ENCODE measurements around the gene SPRYD7. TPM values are rescaled to one million over a fixed set of nuclear protein-coding genes. Genes with fewer than 3 reads are reported as not detected.

The SPRYD7 gene
- total RNA-seq, 3 donors from 2014 or later (not counting 1 experiment from before 2014, with no cell fraction given), result 3.0 to 6.2 (median 4.4) TPM

GRCh38 chr13:49935171-49936074 lies 717 bp downstream of the SPRYD7 start:
- TF ChIP-seq CTCF (IDR thresholded peaks at IDR 0.05), result no peak
- peaks cover 14% of the 10 kb centered on the region for H3K4me1 ChIP-seq (ENCODE audit: control insufficient read depth, insufficient read depth, low read length)
- H3K36me3 ChIP-seq (ENCODE audit: control insufficient read depth, insufficient read depth, low read length), result peaks cover 1% of the 10 kb centered on the region
- WGBS (ENCODE audit: insufficient coverage), result under 1% methylated on average over 28 of the region's 32 CpGs
- H3K4me3 ChIP-seq (ENCODE audit: low read length), result peak overlapping the region; percentile 64
- H3K27me3 ChIP-seq (ENCODE audit: control insufficient read depth, insufficient read depth, low read length), result no peaks in the 10 kb centered on the region
- peak overlapping the region; percentile 46 for H3K27ac ChIP-seq (ENCODE audit: low read length)
- intact Hi-C loops (cut with micrococcal nuclease), result loop anchor here (1.0 to 5.0 kb wide), 7 partner anchors 62 to 1867 kb away; partner anchors contain the start of genes DHRS12, INTS6, KPNA3 and TRIM13
- H3K9me3 Mint-ChIP-seq, result no peaks in the 10 kb centered on the region
- DNase-seq (peak in 1 of 2 donors; percentile 56), ATAC-seq (peak; percentile 3 to 7 (median 6))
- H3K27me3 Mint-ChIP-seq (ENCODE audit: low read depth in 2 of 2), result no peaks in the 10 kb centered on the region
- H3K9me3 ChIP-seq (ENCODE audit: control insufficient read depth, insufficient read depth, low read length), result no peaks in the 10 kb centered on the region
- peak overlapping the region; percentile 93 for H3K4me3 Mint-ChIP-seq
- H3K27ac Mint-ChIP-seq, result peak overlapping the region; percentile 79 to 91
- H3K4me1 Mint-ChIP-seq, result peaks cover 17 to 20% of the 10 kb centered on the region in 2 donors
- no peaks in the 10 kb centered on the region for H3K36me3 Mint-ChIP-seq

GRCh38 chr13:49933511-49933910 lies 2.6 kb downstream of the SPRYD7 start:
- H3K4me3 Mint-ChIP-seq, result no peak overlapping the region
- H3K9me3 ChIP-seq (ENCODE audit: control insufficient read depth, insufficient read depth, low read length), result no peaks in the 10 kb centered on the region
- H3K27me3 ChIP-seq (ENCODE audit: control insufficient read depth, insufficient read depth, low read length), result no peaks in the 10 kb centered on the region
- peaks cover 14% of the 10 kb centered on the region for H3K4me1 ChIP-seq (ENCODE audit: control insufficient read depth, insufficient read depth, low read length)
- H3K36me3 ChIP-seq (ENCODE audit: control insufficient read depth, insufficient read depth, low read length), result peaks cover 1% of the 10 kb centered on the region
- H3K27ac ChIP-seq (ENCODE audit: low read length), result no peak overlapping the region
- H3K4me3 ChIP-seq (ENCODE audit: low read length), result no peak overlapping the region
- H3K27ac Mint-ChIP-seq, result no peak overlapping the region
- TF ChIP-seq CTCF (IDR thresholded peaks at IDR 0.05), result no peak
- ATAC-seq (no peak), DNase-seq (no peak)
- H3K27me3 Mint-ChIP-seq (ENCODE audit: low read depth in 2 of 2), result no peaks in the 10 kb centered on the region
- H3K9me3 Mint-ChIP-seq, result no peaks in the 10 kb centered on the region
- intact Hi-C loops (cut with micrococcal nuclease), result no loop called here
- no peaks in the 10 kb centered on the region for H3K36me3 Mint-ChIP-seq
- peaks cover 17 to 20% of the 10 kb centered on the region in 2 donors for H3K4me1 Mint-ChIP-seq
- WGBS (ENCODE audit: insufficient coverage), result 99% methylated on average over 6 of the region's 7 CpGs

GRCh38 chr13:49932868-49933267 lies 3.3 kb downstream of the SPRYD7 start:
- Histone ChIP-seq H3K27me3 (ENCODE audit: control insufficient read depth, insufficient read depth, low read length) (no peaks in the 10 kb centered on the region), H3K4me3 (ENCODE audit: low read length) (no peak overlapping the region), H3K4me1 (ENCODE audit: control insufficient read depth, insufficient read depth, low read length) (peaks cover 14% of the 10 kb centered on the region), H3K27ac (ENCODE audit: low read length) (no peak overlapping the region), H3K36me3 (ENCODE audit: control insufficient read depth, insufficient read depth, low read length) (peaks cover 6% of the 10 kb centered on the region), H3K9me3 (ENCODE audit: control insufficient read depth, insufficient read depth, low read length) (no peaks in the 10 kb centered on the region)
- ATAC-seq (no peak), DNase-seq (no peak)
- H3K9me3 Mint-ChIP-seq, result no peaks in the 10 kb centered on the region
- intact Hi-C loops (cut with micrococcal nuclease), result no loop called here
- no peaks in the 10 kb centered on the region for H3K36me3 Mint-ChIP-seq
- H3K4me3 Mint-ChIP-seq, result no peak overlapping the region
- H3K27me3 Mint-ChIP-seq (ENCODE audit: low read depth in 2 of 2), result no peaks in the 10 kb centered on the region
- TF ChIP-seq CTCF (IDR thresholded peaks at IDR 0.05), result no peak
- 87% methylated on average over 1 of the region's 1 CpG for WGBS (ENCODE audit: insufficient coverage)
- no peak overlapping the region for H3K27ac Mint-ChIP-seq
- H3K4me1 Mint-ChIP-seq, result peaks cover 17 to 20% of the 10 kb centered on the region in 2 donors

Measured in natural killer cell (primary cell).